ENCODE results near the gene TNFRSF13B.

TNFRSF13B gene

DNA sequence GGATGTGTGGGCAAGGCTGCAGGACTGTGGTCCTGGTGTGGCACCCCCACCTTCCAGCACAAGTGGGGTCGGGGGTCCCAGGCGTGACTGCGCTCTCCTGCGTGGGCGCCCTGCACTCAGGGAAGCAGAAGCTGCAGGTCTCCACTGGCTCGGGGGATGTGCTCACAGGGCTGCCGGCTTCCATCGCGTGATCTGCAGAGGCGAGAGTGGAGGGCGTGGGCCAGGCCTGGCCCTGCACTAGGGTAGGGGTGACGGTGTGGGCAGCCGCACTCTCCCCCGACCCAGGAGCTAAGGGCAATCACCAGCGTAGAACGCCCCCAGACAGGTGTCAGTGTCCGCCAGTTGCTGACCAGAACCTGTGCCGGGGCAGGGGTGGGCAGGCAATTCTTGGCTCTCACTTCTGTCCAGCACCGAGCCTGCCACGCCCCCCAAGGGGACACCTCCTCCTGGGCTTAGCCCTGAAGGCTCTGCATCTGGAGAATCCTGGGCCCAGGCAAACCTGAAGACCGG lies 32.3 kb downstream of the TNFRSF13B start:
- H3K27me3 ChIP-seq (ENCODE audit: insufficient read depth, low read length) = peaks cover 3% of the 10 kb centered on the region
- no peaks in the 10 kb centered on the region for H3K36me3 ChIP-seq (ENCODE audit: insufficient read depth, low read length)
- no peak overlapping the region for H2AFZ ChIP-seq (ENCODE audit: low read depth, low read length)
- H3K4me1 ChIP-seq (ENCODE audit: insufficient read depth, low read length) = no peaks in the 10 kb centered on the region
- H3K4me3 ChIP-seq (ENCODE audit: low read length) = no peak overlapping the region
- H3K9me3 ChIP-seq (ENCODE audit: low read length) = no peaks in the 10 kb centered on the region

GRCh38 chr17:16939208-16939576 lies 32.7 kb downstream of the TNFRSF13B start:
- H3K4me3 ChIP-seq (ENCODE audit: low read length) = no peak overlapping the region
- H3K36me3 ChIP-seq (ENCODE audit: insufficient read depth, low read length) = no peaks in the 10 kb centered on the region
- no peaks in the 10 kb centered on the region for H3K9me3 ChIP-seq (ENCODE audit: low read length)
- no peaks in the 10 kb centered on the region for H3K4me1 ChIP-seq (ENCODE audit: insufficient read depth, low read length)
- H2AFZ ChIP-seq (ENCODE audit: low read depth, low read length) = no peak overlapping the region
- H3K27me3 ChIP-seq (ENCODE audit: insufficient read depth, low read length) = peaks cover 3% of the 10 kb centered on the region

- Histone ChIP-seq H3K36me3 (ENCODE audit: insufficient read depth, low read length) (no peaks in the 10 kb centered on the region), H3K4me3 (ENCODE audit: low read length) (no peak overlapping the region), H3K27me3 (ENCODE audit: insufficient read depth, low read length) (peaks cover 3% of the 10 kb centered on the region), H3K4me1 (ENCODE audit: insufficient read depth, low read length) (no peaks in the 10 kb centered on the region), H3K9me3 (ENCODE audit: low read length) (no peaks in the 10 kb centered on the region), H2AFZ (ENCODE audit: low read depth, low read length) (no peak overlapping the region)
These were observed 33.3 kb downstream of the TNFRSF13B start for GRCh38 chr17:16938496-16939207.

DNA sequence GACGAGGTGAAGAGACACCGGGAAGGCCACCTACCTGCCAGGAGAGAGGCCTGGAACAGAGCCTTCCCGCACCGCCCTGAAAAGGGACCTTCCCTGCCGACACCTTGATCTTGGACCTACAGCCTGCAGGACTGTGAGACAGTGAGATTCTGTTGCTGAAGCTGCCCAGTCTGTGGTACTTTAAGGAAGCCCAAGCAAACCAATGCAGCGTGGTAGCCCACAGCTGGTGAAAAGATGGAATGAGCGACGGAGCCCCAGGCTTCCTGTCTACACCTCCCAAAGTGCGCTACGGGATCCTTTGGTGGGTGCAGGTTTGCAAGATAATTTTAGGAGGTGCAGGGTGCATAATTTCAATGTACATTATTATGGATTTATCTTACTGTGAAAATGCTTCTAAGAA lies 33.9 kb downstream of the TNFRSF13B start:
- Histone ChIP-seq H3K4me1 (ENCODE audit: insufficient read depth, low read length) (no peaks in the 10 kb centered on the region), H2AFZ (ENCODE audit: low read depth, low read length) (no peak overlapping the region), H3K4me3 (ENCODE audit: low read length) (no peak overlapping the region), H3K9me3 (ENCODE audit: low read length) (no peaks in the 10 kb centered on the region), H3K27me3 (ENCODE audit: insufficient read depth, low read length) (peaks cover 3% of the 10 kb centered on the region), H3K36me3 (ENCODE audit: insufficient read depth, low read length) (no peaks in the 10 kb centered on the region)

DNA sequence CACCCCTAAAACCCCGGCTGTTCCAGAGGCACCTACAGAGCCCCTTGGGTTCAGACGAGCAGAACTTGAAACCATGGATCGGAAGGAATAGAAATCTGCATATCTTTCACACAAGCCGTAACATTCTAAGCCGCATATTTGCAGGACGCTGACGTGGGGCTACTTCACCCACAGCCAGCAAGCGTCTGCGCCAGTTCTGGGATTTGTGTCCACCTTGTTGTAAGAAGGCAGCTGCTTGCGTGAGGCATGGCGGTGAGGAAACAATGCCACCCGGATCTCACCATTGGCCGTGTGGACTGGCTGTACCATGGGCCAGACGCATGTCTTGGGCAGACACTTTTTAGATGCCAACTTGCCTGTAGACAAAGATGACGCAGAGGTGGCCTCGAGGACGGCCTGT lies 34.5 kb downstream of the TNFRSF13B start:
- Histone ChIP-seq H2AFZ (ENCODE audit: low read depth, low read length) (no peak overlapping the region), H3K36me3 (ENCODE audit: insufficient read depth, low read length) (no peaks in the 10 kb centered on the region), H3K9me3 (ENCODE audit: low read length) (no peaks in the 10 kb centered on the region), H3K4me3 (ENCODE audit: low read length) (no peak overlapping the region), H3K4me1 (ENCODE audit: insufficient read depth, low read length) (no peaks in the 10 kb centered on the region), H3K27me3 (ENCODE audit: insufficient read depth, low read length) (peaks cover 3% of the 10 kb centered on the region)

- no peaks in the 10 kb centered on the region for H3K36me3 ChIP-seq (ENCODE audit: insufficient read depth, low read length)
- H3K4me1 ChIP-seq (ENCODE audit: insufficient read depth, low read length) = no peaks in the 10 kb centered on the region
- no peak overlapping the region for H2AFZ ChIP-seq (ENCODE audit: low read depth, low read length)
- no peaks in the 10 kb centered on the region for H3K9me3 ChIP-seq (ENCODE audit: low read length)
- no peak overlapping the region for H3K4me3 ChIP-seq (ENCODE audit: low read length)
- H3K27me3 ChIP-seq (ENCODE audit: insufficient read depth, low read length) = peaks cover 2% of the 10 kb centered on the region
These were observed 35.2 kb downstream of the TNFRSF13B start for GRCh38 chr17:16936536-16937310.

DNA sequence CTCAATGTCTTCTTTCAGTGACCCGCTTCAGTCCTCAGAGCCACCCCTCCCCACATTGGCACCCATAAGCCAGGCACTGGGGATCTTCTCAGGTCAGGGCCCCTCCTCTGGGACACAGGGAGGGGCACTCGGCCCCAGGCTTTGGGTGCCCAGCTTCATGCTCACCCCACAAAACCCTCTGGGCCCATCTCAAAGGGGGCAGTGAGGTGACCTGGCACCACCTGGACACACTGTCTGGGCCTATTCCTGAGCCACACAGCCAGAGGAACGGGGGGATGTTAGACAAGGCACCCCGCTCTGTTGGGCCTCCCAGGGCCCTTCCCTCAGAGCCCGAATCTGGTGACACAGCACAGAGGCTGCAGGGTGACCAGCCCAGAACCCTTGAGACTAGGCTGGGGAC lies 36.1 kb downstream of the TNFRSF13B start:
- Histone ChIP-seq H2AFZ (ENCODE audit: low read depth, low read length) (no peak overlapping the region), H3K4me3 (ENCODE audit: low read length) (no peak overlapping the region), H3K36me3 (ENCODE audit: insufficient read depth, low read length) (no peaks in the 10 kb centered on the region), H3K27me3 (ENCODE audit: insufficient read depth, low read length) (no peaks in the 10 kb centered on the region), H3K9me3 (ENCODE audit: low read length) (no peaks in the 10 kb centered on the region), H3K4me1 (ENCODE audit: insufficient read depth, low read length) (no peaks in the 10 kb centered on the region)

- no peak overlapping the region for H2AFZ ChIP-seq (ENCODE audit: low read depth, low read length)
- H3K36me3 ChIP-seq (ENCODE audit: insufficient read depth, low read length) = no peaks in the 10 kb centered on the region
- H3K4me1 ChIP-seq (ENCODE audit: insufficient read depth, low read length) = no peaks in the 10 kb centered on the region
- no peak overlapping the region for H3K4me3 ChIP-seq (ENCODE audit: low read length)
- H3K9me3 ChIP-seq (ENCODE audit: low read length) = no peaks in the 10 kb centered on the region
- no peaks in the 10 kb centered on the region for H3K27me3 ChIP-seq (ENCODE audit: insufficient read depth, low read length)
These were observed 36.7 kb downstream of the TNFRSF13B start for GRCh38 chr17:16935241-16935663.

- no peaks in the 10 kb centered on the region for H3K27me3 ChIP-seq (ENCODE audit: insufficient read depth, low read length)
- H3K9me3 ChIP-seq (ENCODE audit: low read length) = no peaks in the 10 kb centered on the region
- H3K4me1 ChIP-seq (ENCODE audit: insufficient read depth, low read length) = no peaks in the 10 kb centered on the region
- H3K4me3 ChIP-seq (ENCODE audit: low read length) = no peak overlapping the region
- H3K36me3 ChIP-seq (ENCODE audit: insufficient read depth, low read length) = no peaks in the 10 kb centered on the region
- no peak overlapping the region for H2AFZ ChIP-seq (ENCODE audit: low read depth, low read length)
These were observed 37.1 kb downstream of the TNFRSF13B start for GRCh38 chr17:16934836-16935235.

GRCh38 chr17:16934133-16934795 lies 37.7 kb downstream of the TNFRSF13B start:
- no peaks in the 10 kb centered on the region for H3K9me3 ChIP-seq (ENCODE audit: low read length)
- no peak overlapping the region for H3K4me3 ChIP-seq (ENCODE audit: low read length)
- H3K27me3 ChIP-seq (ENCODE audit: insufficient read depth, low read length) = no peaks in the 10 kb centered on the region
- no peaks in the 10 kb centered on the region for H3K36me3 ChIP-seq (ENCODE audit: insufficient read depth, low read length)
- no peaks in the 10 kb centered on the region for H3K4me1 ChIP-seq (ENCODE audit: insufficient read depth, low read length)
- no peak overlapping the region for H2AFZ ChIP-seq (ENCODE audit: low read depth, low read length)

DNA sequence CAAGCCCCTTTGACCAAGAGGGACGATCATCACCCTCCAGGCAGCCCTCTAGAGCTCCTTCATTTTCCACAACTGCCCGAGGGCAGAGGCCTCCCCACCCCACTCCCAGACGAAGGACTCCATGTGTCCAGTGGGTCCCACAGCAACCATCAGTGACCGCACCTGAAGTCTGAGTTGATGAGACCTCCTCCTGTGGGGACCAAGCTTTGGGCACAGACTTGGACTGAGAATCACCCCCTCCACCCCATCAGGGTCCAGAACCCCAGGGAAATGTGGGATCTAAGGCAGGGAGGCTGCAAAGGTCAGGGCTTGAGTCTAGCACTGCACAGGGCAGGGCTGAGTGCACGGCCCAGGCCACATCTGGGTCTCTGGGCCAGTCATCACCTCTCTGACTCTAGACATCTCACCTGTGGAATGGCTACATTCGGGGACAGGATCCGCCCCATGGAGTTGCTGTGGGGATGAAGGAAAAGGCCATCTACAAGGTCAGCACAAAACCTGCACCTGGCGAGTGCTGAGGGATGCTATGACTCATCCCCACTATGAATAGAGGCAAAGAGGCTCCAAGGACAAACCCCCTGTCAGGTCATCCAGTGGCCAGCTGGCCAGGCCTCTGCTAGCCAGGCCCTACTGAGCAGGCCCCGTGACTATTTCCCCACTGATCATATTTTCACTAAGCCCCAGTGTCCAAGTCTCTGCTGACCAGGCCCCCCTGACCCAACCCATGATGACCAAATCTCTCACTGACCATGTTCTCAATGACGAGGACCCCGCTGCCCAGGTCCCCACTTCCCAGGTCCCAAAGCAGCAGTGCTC lies 38.4 kb downstream of the TNFRSF13B start:
- H3K4me1 ChIP-seq (ENCODE audit: insufficient read depth, low read length) = no peaks in the 10 kb centered on the region
- no peak overlapping the region for H3K4me3 ChIP-seq (ENCODE audit: low read length)
- H3K27me3 ChIP-seq (ENCODE audit: insufficient read depth, low read length) = peaks cover 3% of the 10 kb centered on the region
- no peaks in the 10 kb centered on the region for H3K36me3 ChIP-seq (ENCODE audit: insufficient read depth, low read length)
- H3K9me3 ChIP-seq (ENCODE audit: low read length) = no peaks in the 10 kb centered on the region
- H2AFZ ChIP-seq (ENCODE audit: low read depth, low read length) = no peak overlapping the region

DNA sequence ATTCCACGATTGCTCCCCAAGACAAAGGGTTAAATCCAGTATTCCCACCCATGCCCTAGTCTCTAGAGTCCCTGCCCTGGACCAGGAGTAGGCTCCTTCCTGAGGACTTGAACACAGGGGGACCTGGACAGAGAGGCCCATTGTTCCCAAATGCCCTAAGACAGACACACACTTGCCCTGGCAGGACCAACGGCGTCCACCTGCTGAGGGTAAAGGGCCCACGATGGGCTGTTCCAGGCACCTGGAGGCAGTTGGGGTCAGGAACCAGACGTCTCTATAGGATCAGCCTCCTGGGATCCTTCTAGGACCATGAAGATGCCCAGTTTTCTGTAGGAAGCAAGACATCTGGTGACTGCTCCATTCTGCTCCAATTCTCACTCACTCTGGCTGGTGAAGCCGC lies 39.3 kb downstream of the TNFRSF13B start:
- H3K4me3 ChIP-seq (ENCODE audit: low read length) = no peak overlapping the region
- no peaks in the 10 kb centered on the region for H3K36me3 ChIP-seq (ENCODE audit: insufficient read depth, low read length)

More for the DNA sequence above, 39.3 kb downstream of the TNFRSF13B start:
- Histone ChIP-seq H2AFZ (ENCODE audit: low read depth, low read length) (no peak overlapping the region), H3K4me1 (ENCODE audit: insufficient read depth, low read length) (no peaks in the 10 kb centered on the region), H3K9me3 (ENCODE audit: low read length) (no peaks in the 10 kb centered on the region), H3K27me3 (ENCODE audit: insufficient read depth, low read length) (peaks cover 7% of the 10 kb centered on the region)
